ENCODE measurements around the gene IL1RAP.

The IL1RAP gene

DNA sequence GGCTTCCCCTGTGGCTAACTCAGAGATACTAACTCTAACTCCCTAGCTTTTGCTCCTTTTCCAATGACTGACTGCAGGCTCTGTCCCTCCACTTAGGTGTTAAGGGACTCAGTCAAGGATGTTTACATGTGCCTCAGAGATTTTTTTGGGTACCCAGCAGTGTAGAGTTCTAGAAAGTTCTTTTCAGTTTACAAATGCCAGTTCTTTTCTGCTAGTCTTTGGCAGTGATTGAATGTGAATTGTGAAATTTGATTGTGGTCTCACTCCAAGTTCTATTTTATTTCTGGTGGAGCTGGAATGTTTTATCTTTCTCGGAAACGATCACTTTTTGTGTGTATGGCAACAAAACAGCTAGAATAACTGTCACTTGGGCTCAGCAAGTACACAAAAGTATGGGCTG lies 60.6 kb downstream of the IL1RAP start:
- Histone ChIP-seq H3K4me2 (ENCODE audit: low read depth, low read length, poor library complexity, severe bottlenecking) (no peak overlapping the region), H3K9me2 (replicated peaks; ENCODE audit: insufficient read depth, low read length) (no peaks in the 10 kb centered on the region), H3K27me3 (ENCODE audit: low read length) (no peaks in the 10 kb centered on the region), H3K27ac (ENCODE audit: low read depth, low read length) (no peak overlapping the region), H3K9me3 (ENCODE audit: insufficient read depth, low read length) (no peaks in the 10 kb centered on the region), H4K20me1 (ENCODE audit: low read depth, low read length) (no peaks in the 10 kb centered on the region), H3K36me3 (ENCODE audit: low read length) (no peaks in the 10 kb centered on the region), H3K9ac (ENCODE audit: low read length) (no peak overlapping the region), H3F3A (ENCODE audit: insufficient read depth) (no peaks in the 10 kb centered on the region), H3K4me3 (ENCODE audit: insufficient read depth, low read length, poor library complexity, severe bottlenecking) (no peak overlapping the region), H2AFZ (ENCODE audit: low read depth, low read length, severe bottlenecking) (no peak overlapping the region), H3K79me2 (ENCODE audit: insufficient read depth, low read length) (no peaks in the 10 kb centered on the region)
- TF ChIP-seq, protein P1, sequence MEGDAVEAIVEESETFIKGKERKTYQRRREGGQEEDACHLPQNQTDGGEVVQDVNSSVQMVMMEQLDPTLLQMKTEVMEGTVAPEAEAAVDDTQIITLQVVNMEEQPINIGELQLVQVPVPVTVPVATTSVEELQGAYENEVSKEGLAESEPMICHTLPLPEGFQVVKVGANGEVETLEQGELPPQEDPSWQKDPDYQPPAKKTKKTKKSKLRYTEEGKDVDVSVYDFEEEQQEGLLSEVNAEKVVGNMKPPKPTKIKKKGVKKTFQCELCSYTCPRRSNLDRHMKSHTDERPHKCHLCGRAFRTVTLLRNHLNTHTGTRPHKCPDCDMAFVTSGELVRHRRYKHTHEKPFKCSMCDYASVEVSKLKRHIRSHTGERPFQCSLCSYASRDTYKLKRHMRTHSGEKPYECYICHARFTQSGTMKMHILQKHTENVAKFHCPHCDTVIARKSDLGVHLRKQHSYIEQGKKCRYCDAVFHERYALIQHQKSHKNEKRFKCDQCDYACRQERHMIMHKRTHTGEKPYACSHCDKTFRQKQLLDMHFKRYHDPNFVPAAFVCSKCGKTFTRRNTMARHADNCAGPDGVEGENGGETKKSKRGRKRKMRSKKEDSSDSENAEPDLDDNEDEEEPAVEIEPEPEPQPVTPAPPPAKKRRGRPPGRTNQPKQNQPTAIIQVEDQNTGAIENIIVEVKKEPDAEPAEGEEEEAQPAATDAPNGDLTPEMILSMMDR (IDR thresholded peaks at IDR 0.05; ENCODE audit: insufficient read depth, low read length, poor library complexity, severe bottlenecking), result no peak
- no peak for TF ChIP-seq EZH2phosphoT487 (conservative IDR thresholded peaks at IDR 0.05; ENCODE audit: low read length)

DNA sequence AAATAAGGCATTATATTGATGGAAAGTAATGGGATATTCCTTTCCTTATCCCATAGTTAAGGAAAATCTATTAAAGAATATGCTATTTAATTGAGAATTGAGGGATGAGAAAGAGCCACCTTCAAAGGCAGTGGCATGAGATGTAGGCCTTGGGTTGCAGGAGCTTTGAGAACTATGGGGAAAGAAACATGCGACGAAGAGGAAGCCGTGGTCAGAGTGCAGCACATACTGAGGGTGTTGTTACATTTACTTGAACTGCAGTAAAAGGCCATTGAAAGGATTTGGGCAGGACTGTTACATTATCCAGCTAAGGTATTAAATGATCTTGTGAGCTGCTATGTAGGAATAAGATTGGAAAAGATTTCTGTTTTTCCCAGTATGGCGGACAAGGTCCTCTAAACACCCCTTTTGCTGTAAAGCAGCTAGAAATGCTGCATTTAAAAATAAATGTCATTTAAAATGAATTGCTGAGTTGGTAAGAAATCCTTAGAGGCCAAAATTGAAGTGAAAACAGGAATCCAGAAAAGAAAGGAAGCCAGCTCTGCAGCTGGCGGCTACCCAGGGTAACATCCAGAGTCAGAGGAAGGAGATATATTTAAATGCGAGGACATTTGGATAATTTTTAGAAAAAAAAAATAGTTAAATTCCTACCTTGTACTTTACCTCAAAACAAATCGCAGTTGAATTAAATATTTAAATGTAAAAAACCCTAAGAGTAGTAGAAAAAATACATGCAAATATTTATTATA lies 61.7 kb downstream of the IL1RAP start:
- no peaks in the 10 kb centered on the region for H3K9me3 ChIP-seq (ENCODE audit: insufficient read depth, low read length)
- H3K4me3 ChIP-seq (ENCODE audit: insufficient read depth, low read length, poor library complexity, severe bottlenecking), result no peak overlapping the region
- TF ChIP-seq, protein P1 (IDR thresholded peaks at IDR 0.05; ENCODE audit: insufficient read depth, low read length, poor library complexity, severe bottlenecking), result no peak
- no peak for TF ChIP-seq EZH2phosphoT487 (conservative IDR thresholded peaks at IDR 0.05; ENCODE audit: low read length)
- no peak overlapping the region for H3K9ac ChIP-seq (ENCODE audit: low read length)
- no peak overlapping the region for H2AFZ ChIP-seq (ENCODE audit: low read depth, low read length, severe bottlenecking)
- no peaks in the 10 kb centered on the region for H3K79me2 ChIP-seq (ENCODE audit: insufficient read depth, low read length)
- H3K9me2 ChIP-seq (replicated peaks; ENCODE audit: insufficient read depth, low read length), result no peaks in the 10 kb centered on the region
- no peaks in the 10 kb centered on the region for H3F3A ChIP-seq (ENCODE audit: insufficient read depth)
- no peaks in the 10 kb centered on the region for H3K27me3 ChIP-seq (ENCODE audit: low read length)
- no peak overlapping the region for H3K27ac ChIP-seq (ENCODE audit: low read depth, low read length)
- H3K36me3 ChIP-seq (ENCODE audit: low read length), result no peaks in the 10 kb centered on the region
- H4K20me1 ChIP-seq (ENCODE audit: low read depth, low read length), result no peaks in the 10 kb centered on the region
- H3K4me2 ChIP-seq (ENCODE audit: low read depth, low read length, poor library complexity, severe bottlenecking), result no peak overlapping the region

DNA sequence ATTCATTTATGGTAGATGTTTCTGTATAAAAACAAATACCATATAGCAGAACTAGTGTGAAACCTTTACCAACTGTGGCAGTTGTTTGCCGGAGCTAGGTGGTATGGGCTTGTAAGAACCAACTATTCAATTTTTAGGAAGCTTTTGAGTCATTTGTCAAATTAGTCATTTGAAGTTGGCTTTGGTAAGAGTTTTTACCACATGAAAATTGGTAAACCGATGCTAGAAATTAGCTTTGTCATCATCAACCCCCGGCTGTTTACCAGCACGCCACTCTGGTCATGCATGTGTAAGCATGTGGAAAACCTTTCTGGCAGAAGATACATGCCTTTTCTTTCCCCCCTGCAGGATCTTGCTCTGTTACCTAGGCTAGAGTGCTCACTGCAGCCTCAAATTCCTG lies 63.3 kb downstream of the IL1RAP start:
- Histone ChIP-seq H4K20me1 (ENCODE audit: low read depth, low read length) (no peaks in the 10 kb centered on the region), H3K9ac (ENCODE audit: low read length) (no peak overlapping the region), H3K9me2 (replicated peaks; ENCODE audit: insufficient read depth, low read length) (no peaks in the 10 kb centered on the region), H3K4me2 (ENCODE audit: low read depth, low read length, poor library complexity, severe bottlenecking) (no peak overlapping the region), H3K4me3 (ENCODE audit: insufficient read depth, low read length, poor library complexity, severe bottlenecking) (no peak overlapping the region), H2AFZ (ENCODE audit: low read depth, low read length, severe bottlenecking) (no peak overlapping the region), H3K9me3 (ENCODE audit: insufficient read depth, low read length) (no peaks in the 10 kb centered on the region), H3K79me2 (ENCODE audit: insufficient read depth, low read length) (no peaks in the 10 kb centered on the region), H3F3A (ENCODE audit: insufficient read depth) (no peaks in the 10 kb centered on the region), H3K36me3 (ENCODE audit: low read length) (no peaks in the 10 kb centered on the region), H3K27ac (ENCODE audit: low read depth, low read length) (no peak overlapping the region), H3K27me3 (ENCODE audit: low read length) (no peaks in the 10 kb centered on the region)
- TF ChIP-seq, protein P1 (IDR thresholded peaks at IDR 0.05; ENCODE audit: insufficient read depth, low read length, poor library complexity, severe bottlenecking), result no peak
- TF ChIP-seq EZH2phosphoT487 (conservative IDR thresholded peaks at IDR 0.05; ENCODE audit: low read length), result no peak
